Upper lobe of left lung (tissue), 6 donors: ENCODE data around the gene TSPEAR. TPM values are rescaled to one million over a fixed set of nuclear protein-coding genes. Genes with fewer than 3 reads are reported as not detected.

Source experiments
- ATAC-seq, 2 donors: fragments of 200-7000 bp; cut with Tn5 transposase; one replicate each; pipeline ENCODE4 v1.9.1; 2022; ENCODE audit warnings: mild to moderate bottlenecking in 2 of 2, moderate library complexity in 2 of 2; ENCODE audit not compliant: low FRiP score in 2 of 2
- DNase-seq, 2 donors: peaks; one replicate each; pipeline ENCODE4 v3.0.0-alpha.2; 2019 to 2020
- H3K27ac ChIP-seq, 4 donors: fragments of 200-600 bp; sonication (generic); one replicate each; pipeline ENCODE4 v1.5.1; 2016 to 2019
- H3K27me3 ChIP-seq, 4 donors: fragments of 200-600 bp; sonication (generic); one replicate each; pipeline ENCODE4 v1.5.1; 2017 to 2019
- H3K36me3 ChIP-seq, 4 donors: fragments of 200-600 bp; sonication (generic); one replicate each; pipeline ENCODE4 v1.5.1; 2016 to 2019
- H3K4me1 ChIP-seq, 4 donors: fragments of 200-600 bp; sonication (generic); one replicate each; pipeline ENCODE4 v1.5.1; 2018 to 2019
- H3K4me3 ChIP-seq, 4 donors: fragments of 200-600 bp; sonication (generic); one replicate each; pipeline ENCODE4 v1.5.1; 2017 to 2019; ENCODE audit warnings: mild to moderate bottlenecking in 2 of 4, moderate library complexity in 1 of 4
- H3K9me3 ChIP-seq, 4 donors: fragments of 200-600 bp; sonication (generic); one replicate each; pipeline ENCODE4 v1.5.1; 2018 to 2019
- EP300 ChIP-seq, 4 donors: sonication (generic); formaldehyde crosslinking; IDR thresholded peaks; one replicate each; pipeline ENCODE4 v1.5.1; 2017; ENCODE audit warnings: antibody characterized with exemption in 4 of 4, control low read depth in 2 of 4
- POLR2A ChIP-seq, 4 donors: fragments of 450-650 bp; IDR thresholded peaks; one replicate each; pipeline ENCODE4 v1.5.1; 2016 to 2017; ENCODE audit warnings: antibody characterized with exemption in 4 of 4, mild to moderate bottlenecking in 2 of 4
- POLR2AphosphoS5 ChIP-seq, 2 donors: sonication (generic); formaldehyde crosslinking; IDR thresholded peaks; one replicate each; pipeline ENCODE4 v1.5.1; 2017; ENCODE audit warnings: antibody characterized with exemption in 2 of 2
- WGBS, 2 donors: methylation state at CpG; one replicate each; pipeline ENCODE4 v1.1.5; 2017 to 2018; 5-methylcytosine and 5-hydroxymethylcytosine counted together
- total RNA-seq, 6 donors: library from RNA; depleted of rRNA in 4 of 6; stranded (reverse); fragments of >200 nt in 4 of 6; gene quantifications; one replicate each; pipeline versions ENCODE4 v1.1.0 to v1.2.1, GENCODE V29; 2016 to 2021
- TF ChIP-seq, protein P1 (sequence below), 6 experiments: fragments of 450-650 bp in 4 of 6; fragments of 200-600 bp in 2 of 6; sonication (generic) in 2 of 6; IDR thresholded peaks; one replicate each; pipeline ENCODE4 v1.5.1; 2016 to 2019; ENCODE audit warnings: antibody characterized with exemption in 6 of 6
- donor health status: DM: no; HTN: no; CAD: no; lungs with moderate emphysema.
- donor health status: DM: no; HTN: yes; CAD: no; lungs with severe emphysema.

The TSPEAR gene
- total RNA-seq, 6 donors from 2014 or later, result 0.14 to 0.17 TPM; not detected in 4

DNA sequence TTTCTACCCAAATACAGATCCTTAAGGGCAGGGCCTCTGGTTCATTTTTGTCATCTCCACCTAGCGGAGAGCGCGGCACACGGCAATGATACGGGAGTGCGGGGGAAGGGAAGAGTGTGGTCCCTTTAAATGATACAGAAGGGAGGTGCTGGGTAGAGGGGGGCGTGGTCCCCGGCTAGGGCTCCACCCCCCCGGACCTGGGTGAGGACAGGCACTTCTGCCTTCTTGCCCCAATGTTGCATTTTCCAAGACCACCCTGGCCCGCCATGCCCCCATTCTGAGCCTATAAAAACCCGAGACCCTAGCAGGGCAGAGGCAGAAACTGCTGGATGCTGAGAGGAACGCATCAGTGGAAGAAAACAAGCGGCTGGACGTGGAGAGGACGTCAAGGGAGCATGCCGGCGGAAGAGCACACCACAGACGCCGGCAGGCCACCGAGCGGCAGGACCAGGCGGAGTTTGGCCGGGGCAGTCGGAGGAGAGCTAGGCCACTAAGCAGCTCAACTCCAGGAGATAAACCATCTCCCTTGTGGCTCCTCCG, 226.0 kb downstream of the TSPEAR start:
- Histone ChIP-seq H3K27me3 (no peaks in the 10 kb centered on the region), H3K4me1 (peaks cover 0 to 7% (median 3%) of the 10 kb centered on the region in 4 donors), H3K27ac (peak overlapping the region in 2 of 4 donors; percentile 26 to 69), H3K4me3 (peak overlapping the region in 3 of 4 donors; percentile 34 to 39 (median 35)), H3K9me3 (no peaks in the 10 kb centered on the region), H3K36me3 (no peaks in the 10 kb centered on the region)
- 41 to 76% methylated on average over 22 to 25 of the region's 25 CpGs for WGBS, 2 donors
- TF ChIP-seq, protein P1, sequence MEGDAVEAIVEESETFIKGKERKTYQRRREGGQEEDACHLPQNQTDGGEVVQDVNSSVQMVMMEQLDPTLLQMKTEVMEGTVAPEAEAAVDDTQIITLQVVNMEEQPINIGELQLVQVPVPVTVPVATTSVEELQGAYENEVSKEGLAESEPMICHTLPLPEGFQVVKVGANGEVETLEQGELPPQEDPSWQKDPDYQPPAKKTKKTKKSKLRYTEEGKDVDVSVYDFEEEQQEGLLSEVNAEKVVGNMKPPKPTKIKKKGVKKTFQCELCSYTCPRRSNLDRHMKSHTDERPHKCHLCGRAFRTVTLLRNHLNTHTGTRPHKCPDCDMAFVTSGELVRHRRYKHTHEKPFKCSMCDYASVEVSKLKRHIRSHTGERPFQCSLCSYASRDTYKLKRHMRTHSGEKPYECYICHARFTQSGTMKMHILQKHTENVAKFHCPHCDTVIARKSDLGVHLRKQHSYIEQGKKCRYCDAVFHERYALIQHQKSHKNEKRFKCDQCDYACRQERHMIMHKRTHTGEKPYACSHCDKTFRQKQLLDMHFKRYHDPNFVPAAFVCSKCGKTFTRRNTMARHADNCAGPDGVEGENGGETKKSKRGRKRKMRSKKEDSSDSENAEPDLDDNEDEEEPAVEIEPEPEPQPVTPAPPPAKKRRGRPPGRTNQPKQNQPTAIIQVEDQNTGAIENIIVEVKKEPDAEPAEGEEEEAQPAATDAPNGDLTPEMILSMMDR (IDR thresholded peaks at IDR 0.05), result peak in 4 of 6 experiments; percentile 10 to 33 (median 24)
- TF ChIP-seq POLR2A (IDR thresholded peaks at IDR 0.05) (peak in 1 of 4 donors; percentile 17), EP300 (IDR thresholded peaks at IDR 0.05) (no peak)
- ATAC-seq (peak; percentile 71 to 87), DNase-seq (peak; percentile 61 to 85)

DNA sequence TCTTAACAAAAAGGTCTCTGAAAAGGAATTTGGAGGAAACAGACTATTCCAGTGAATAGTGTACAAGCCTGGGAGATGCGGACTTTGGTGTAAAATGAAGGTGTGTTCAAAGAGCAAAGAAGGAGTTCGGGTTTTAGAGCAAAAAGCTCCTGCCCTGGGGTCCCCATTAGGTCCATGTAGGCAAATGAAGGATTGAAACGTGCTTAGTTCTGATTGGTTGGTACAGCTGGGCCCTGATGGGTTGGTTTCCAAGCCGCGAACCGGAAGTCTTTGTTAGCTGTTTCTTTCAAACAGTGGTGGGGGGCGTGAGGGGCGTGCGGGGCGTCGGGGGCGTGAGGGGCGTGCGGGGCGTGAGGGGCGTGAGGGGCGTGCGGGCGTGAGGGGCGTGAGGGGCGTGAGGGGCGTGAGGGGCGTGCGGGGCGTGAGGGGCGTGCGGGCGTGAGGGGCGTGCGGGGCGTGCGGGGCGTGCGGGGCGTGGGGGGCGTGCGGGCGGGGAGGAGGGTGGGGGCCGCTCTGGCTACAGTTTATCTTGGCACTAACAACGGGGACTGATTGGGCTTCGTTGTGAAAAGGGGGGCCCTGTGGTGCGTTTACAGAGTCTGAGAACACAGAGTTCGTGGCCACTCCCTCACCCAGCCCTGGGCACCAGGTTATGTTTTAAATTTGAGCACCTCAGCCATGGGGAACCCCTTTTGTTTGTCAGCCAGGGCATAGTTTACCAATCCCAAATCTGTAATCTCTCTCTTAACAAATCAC, 226.7 kb downstream of the TSPEAR start:
- ATAC-seq (no peak), DNase-seq (no peak)
- Histone ChIP-seq H3K27me3 (no peaks in the 10 kb centered on the region), H3K4me1 (peaks cover 0 to 7% (median 3%) of the 10 kb centered on the region in 4 donors), H3K9me3 (no peaks in the 10 kb centered on the region), H3K4me3 (peak overlapping the region in 1 of 4 donors; percentile 39), H3K36me3 (no peaks in the 10 kb centered on the region), H3K27ac (no peak overlapping the region)
- 77 to 79% methylated on average over 15 to 23 of the region's 43 CpGs for WGBS, 2 donors
- no peak for TF ChIP-seq EP300 (IDR thresholded peaks at IDR 0.05)
- TF ChIP-seq POLR2AphosphoS5 (IDR thresholded peaks at IDR 0.05), result no peak
- TF ChIP-seq, protein P1 (IDR thresholded peaks at IDR 0.05), result no peak
- TF ChIP-seq POLR2A (IDR thresholded peaks at IDR 0.05), result no peak

DNA sequence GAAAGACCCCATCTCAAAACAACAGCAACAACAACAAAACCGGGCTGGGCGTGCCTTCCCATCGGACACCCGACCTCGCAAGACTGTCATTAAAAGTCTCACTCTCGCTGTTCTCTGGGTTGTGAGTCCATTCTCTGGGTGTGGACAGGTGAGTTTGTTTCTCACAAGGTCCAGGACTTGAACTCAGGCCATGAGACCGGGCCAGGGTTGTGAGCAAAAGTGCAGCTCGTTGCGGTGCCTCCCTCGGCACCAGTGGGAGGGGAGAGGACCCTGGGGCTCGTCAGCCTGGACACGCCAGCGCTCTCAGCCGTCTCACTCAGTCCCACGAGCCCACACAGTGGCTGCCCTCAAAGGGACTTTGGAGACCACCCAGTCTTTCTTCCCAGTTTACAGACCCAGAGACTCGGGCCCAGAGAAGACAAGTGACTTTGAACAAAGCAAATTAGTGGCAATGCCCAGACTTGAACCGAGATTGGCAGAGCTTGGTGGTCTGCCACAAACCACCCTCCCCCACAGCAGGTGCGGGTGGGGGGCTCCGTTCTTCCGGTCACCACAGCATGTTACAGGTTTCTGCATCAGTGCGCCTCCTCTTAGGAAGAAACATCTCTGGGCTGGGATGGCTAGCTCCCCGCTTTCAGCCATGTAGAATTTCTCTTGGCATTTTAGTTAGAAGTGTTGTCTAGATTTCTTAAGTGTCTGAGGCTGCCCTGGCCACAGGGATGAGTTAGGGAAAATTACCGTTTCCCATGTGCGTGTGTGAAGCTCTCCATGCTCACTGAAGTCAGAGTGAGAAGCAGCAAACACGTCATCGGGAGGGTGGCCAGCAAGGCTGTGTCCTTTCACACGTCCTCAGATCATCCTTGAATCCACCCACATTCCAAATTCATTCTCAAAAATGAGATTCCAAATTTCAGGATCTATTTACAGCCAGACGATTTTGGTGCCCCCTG, 227.8 kb downstream of the TSPEAR start:
- H3K9me3 ChIP-seq, result no peaks in the 10 kb centered on the region
- no peak for ATAC-seq
- WGBS, 2 donors, result 70 to 82% methylated on average over 11 to 28 of the region's 28 CpGs

DNA sequence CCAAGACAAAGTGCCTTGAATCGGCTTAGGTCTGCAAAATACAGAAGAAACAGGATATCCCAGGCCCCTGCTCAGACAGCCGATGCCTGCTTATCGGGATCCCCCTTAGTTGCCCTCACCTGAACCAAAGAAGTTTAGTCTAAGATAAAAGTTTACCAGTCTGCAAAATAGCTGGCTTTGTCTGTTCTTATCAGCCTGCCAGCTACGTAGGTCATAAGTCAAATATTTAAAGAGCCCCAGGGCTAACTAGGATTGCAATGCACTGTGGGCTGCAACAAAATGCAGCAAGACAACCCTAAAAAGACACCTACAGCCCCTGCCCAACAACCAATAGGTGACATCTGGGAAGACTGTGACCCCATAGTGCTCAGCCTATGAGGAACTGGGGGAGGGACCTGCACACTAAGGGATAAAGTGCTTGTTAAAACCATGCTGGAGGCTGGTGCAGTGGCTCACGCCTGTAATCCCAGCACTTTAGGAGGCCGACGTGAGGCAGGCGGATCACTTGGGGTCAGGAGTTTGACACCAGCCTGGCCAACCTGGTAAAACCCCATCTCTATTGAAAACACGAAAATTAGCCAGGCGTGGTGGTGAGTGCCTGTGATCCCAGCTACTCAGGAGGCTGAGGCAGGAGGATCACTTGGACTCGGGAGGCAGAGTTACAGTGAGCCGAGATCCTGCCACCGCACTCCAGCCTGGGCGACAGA, 228.6 kb downstream of the TSPEAR start:
- H3K4me3 ChIP-seq, result no peak overlapping the region
- no peak for TF ChIP-seq EP300 (IDR thresholded peaks at IDR 0.05)
- TF ChIP-seq POLR2A (IDR thresholded peaks at IDR 0.05), result no peak
- TF ChIP-seq, protein P1 (IDR thresholded peaks at IDR 0.05), result no peak
- no peak for TF ChIP-seq POLR2AphosphoS5 (IDR thresholded peaks at IDR 0.05)
- no peaks in the 10 kb centered on the region for H3K9me3 ChIP-seq
- H3K27me3 ChIP-seq, result no peaks in the 10 kb centered on the region
- no peaks in the 10 kb centered on the region for H3K36me3 ChIP-seq
- H3K27ac ChIP-seq, result no peak overlapping the region
- ATAC-seq, result no peak
- H3K4me1 ChIP-seq, result peaks cover 0 to 7% (median 3%) of the 10 kb centered on the region in 4 donors
- WGBS, 2 donors, result 52 to 76% methylated on average over 4 to 14 of the region's 14 CpGs
- no peak for DNase-seq

More for the DNA sequence above, 227.8 kb downstream of the TSPEAR start:
- no peak for DNase-seq
- H3K4me3 ChIP-seq, result no peak overlapping the region
- peaks cover 0 to 7% (median 3%) of the 10 kb centered on the region in 4 donors for H3K4me1 ChIP-seq
- TF ChIP-seq EP300 (IDR thresholded peaks at IDR 0.05) (no peak), POLR2AphosphoS5 (IDR thresholded peaks at IDR 0.05) (no peak), POLR2A (IDR thresholded peaks at IDR 0.05) (no peak)
- TF ChIP-seq, protein P1 (IDR thresholded peaks at IDR 0.05), result no peak
- no peak overlapping the region for H3K27ac ChIP-seq
- H3K36me3 ChIP-seq, result no peaks in the 10 kb centered on the region
- H3K27me3 ChIP-seq, result no peaks in the 10 kb centered on the region
